Measurements from ENCODE around the gene ZNF862. TPM values are rescaled to one million over a fixed set of nuclear protein-coding genes. Genes with fewer than 3 reads are reported as not detected.
A peak's percentile ranks its signal among the peaks of the same experiment; 100 is the strongest.

Gene ZNF862
- total and polyA plus RNA-seq, 9 donors, result 11.4 to 29.8 (median 22.7) TPM

DNA sequence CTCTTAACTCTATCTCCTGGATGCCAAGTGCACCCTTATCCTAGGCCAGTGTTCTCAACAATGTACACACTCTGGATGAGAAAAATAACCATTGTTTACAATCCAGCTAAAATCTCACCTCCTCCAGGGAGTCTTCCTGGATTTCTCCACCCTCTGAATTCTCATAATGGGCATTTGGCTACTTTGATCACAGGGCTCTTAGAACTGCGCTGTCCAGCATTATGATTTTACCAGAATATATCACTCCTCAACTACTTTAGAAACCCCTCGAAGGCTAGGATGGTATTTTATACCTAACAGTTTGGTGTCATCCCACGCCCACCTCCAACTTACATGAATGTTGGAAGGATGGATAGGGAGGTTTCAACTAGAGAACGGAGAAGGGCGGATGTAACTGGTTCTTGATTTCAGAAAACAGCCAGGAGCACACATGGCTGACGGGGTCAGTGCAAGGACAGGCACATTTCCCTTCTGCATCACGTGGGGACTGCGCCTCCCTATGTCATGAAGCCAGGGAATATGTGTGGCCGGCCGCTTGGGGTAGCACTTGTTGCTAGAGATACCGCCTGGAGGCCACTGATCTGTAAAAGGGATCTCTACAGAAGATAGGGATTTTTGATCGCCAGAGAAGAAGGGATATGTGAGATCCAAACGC is 34.4 kb downstream of the ZNF862 start:
- Histone ChIP-seq H3K36me3 (no peaks in the 10 kb centered on the region), H3K27me3 (no peaks in the 10 kb centered on the region), H3K27ac (peak overlapping the region; percentile 73 to 92), H3K9me3 (no peaks in the 10 kb centered on the region), H3K4me3 (peak overlapping the region; percentile 66), H3K4me1 (ENCODE audit: insufficient read depth) (peaks cover 3% of the 10 kb centered on the region)
- WGBS, 3 donors, result 14 to 18% (median 16%) methylated on average over 13 of the region's 13 CpGs
- intact Hi-C loops (cut with DNase I), result loop anchor here in 1 of 4 donors (5.0 to 10.0 kb wide), 2 partner anchors 495 to 532 kb away; partner anchors contain the start of gene REPIN1
- peak; percentile 59 to 79 (median 72) for DNase-seq
- TF ChIP-seq POLR2A (IDR thresholded peaks at IDR 0.05) (no peak), EP300 (IDR thresholded peaks at IDR 0.05) (no peak)
- TF ChIP-seq, protein P1, sequence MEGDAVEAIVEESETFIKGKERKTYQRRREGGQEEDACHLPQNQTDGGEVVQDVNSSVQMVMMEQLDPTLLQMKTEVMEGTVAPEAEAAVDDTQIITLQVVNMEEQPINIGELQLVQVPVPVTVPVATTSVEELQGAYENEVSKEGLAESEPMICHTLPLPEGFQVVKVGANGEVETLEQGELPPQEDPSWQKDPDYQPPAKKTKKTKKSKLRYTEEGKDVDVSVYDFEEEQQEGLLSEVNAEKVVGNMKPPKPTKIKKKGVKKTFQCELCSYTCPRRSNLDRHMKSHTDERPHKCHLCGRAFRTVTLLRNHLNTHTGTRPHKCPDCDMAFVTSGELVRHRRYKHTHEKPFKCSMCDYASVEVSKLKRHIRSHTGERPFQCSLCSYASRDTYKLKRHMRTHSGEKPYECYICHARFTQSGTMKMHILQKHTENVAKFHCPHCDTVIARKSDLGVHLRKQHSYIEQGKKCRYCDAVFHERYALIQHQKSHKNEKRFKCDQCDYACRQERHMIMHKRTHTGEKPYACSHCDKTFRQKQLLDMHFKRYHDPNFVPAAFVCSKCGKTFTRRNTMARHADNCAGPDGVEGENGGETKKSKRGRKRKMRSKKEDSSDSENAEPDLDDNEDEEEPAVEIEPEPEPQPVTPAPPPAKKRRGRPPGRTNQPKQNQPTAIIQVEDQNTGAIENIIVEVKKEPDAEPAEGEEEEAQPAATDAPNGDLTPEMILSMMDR (IDR thresholded peaks at IDR 0.05), result no peak

DNA sequence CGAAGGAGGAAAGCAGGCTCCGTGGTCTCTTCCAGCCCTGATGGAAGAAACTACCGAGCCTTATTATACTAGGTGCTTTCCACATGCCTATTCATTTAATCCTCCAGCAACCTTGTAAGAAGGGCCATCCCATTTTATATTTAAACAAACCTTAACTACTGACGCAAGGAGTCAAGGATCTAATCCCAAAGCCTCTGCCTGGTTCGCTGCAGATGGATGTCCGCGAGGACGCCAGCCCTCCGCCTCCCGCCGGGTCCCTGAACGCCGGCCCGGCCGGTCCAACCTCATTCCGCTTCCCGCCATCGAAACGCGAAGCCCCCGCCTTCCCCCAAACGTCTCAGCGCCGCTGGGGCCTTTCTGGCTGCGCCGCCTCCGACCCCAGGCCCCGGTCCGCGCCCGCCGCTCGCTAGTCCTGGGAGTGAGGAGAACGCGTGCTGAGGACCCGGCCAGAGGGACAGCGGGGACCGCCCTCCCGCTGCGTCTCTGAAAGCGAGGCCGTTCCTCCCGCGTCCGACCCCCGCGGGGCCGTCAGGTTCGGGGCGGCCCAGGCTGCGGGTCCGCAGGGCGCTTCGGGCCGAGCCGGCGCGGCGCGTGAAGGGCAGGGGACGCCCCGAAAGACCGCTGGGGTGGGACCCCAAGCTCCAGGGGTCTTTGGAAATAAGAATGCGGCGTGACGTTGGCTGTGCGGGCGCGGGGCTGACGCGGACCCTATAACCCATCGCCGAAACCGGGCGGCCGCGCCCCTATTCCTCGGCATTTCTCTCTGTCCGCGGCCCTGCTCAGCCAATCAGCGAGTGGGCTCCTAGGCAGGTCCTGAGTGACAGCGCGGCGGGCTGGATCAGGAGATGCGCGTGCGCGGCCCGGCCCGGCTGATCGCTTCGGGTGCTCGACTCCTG is 35.1 kb downstream of the ZNF862 start, which contains the start of gene ATP6V0E2:
Gene ATP6V0E2 (plus strand): TSS at position 896 of the 896 bp plus-strand sequence. CDS start 97 bp downstream, outside the sequence.
- intact Hi-C loops (cut with DNase I), result loop anchor here in 1 of 4 donors (5.0 to 10.0 kb wide), 2 partner anchors 494 to 531 kb away; partner anchors contain the start of gene REPIN1
- Histone ChIP-seq H3K9me3 (no peaks in the 10 kb centered on the region), H3K4me1 (ENCODE audit: insufficient read depth) (peaks cover 3% of the 10 kb centered on the region), H3K4me3 (peak within 1 kb of the TSS; percentile 66), H3K27ac (peak within 1 kb of the TSS; percentile 73 to 92), H3K36me3 (no peaks in the 10 kb centered on the region), H3K27me3 (no peaks in the 10 kb centered on the region)
- 0 to 1% (median 0%) methylated on average over 71 to 93 of the region's 93 CpGs for WGBS, 3 donors
- DNase-seq, result peak; percentile 92 to 94 (median 93)
- TF ChIP-seq EP300 (IDR thresholded peaks at IDR 0.05) (no peak), POLR2A (IDR thresholded peaks at IDR 0.05) (peak; percentile 55)
- TF ChIP-seq, protein P1 (IDR thresholded peaks at IDR 0.05), result peak in 1 of 3 donors; percentile 14

DNA sequence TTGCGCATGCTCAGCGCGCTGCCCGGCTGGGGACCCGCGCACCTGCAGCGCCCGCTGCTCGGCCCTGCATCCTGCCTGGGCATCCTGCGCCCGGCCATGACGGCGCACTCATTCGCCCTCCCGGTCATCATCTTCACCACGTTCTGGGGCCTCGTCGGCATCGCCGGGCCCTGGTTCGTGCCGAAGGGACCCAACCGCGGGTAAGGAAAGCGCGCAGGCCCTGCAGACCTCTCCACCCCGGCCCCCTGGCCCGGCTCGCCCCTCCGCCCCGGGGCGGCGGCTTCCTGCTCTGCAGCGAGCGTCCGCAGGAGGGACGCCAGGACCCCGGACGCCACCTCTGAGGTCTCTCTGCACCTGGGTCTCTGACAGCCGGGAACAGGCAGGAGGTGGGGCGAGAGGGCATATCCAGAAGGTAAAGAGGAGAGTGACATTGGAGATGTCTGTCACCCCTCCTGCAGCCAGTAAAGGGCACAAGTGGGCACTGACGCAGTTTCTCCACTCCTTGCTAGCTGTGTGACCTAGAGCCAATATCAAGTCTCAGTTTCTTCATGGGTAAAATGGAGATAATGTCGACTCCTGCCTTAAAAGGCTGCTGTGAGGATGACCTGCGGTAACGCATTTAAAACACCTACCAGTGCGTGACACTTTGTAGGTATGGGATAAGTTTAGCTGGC is 35.9 kb downstream of the ZNF862 start:
- Histone ChIP-seq H3K4me1 (ENCODE audit: insufficient read depth) (peaks cover 3% of the 10 kb centered on the region), H3K4me3 (peak overlapping the region; percentile 66), H3K36me3 (no peaks in the 10 kb centered on the region), H3K9me3 (no peaks in the 10 kb centered on the region), H3K27me3 (no peaks in the 10 kb centered on the region), H3K27ac (no peak overlapping the region)
- intact Hi-C loops (cut with DNase I), result loop anchor here in 1 of 4 donors (5.0 to 10.0 kb wide), 2 partner anchors 493 to 531 kb away; partner anchors contain the start of gene REPIN1
- no peak for DNase-seq
- WGBS, 3 donors, result 7 to 11% (median 10%) methylated on average over 31 to 46 of the region's 46 CpGs
- TF ChIP-seq, protein P1 (IDR thresholded peaks at IDR 0.05), result no peak
- no peak for TF ChIP-seq EP300 (IDR thresholded peaks at IDR 0.05)
- no peak for TF ChIP-seq POLR2A (IDR thresholded peaks at IDR 0.05)

DNA sequence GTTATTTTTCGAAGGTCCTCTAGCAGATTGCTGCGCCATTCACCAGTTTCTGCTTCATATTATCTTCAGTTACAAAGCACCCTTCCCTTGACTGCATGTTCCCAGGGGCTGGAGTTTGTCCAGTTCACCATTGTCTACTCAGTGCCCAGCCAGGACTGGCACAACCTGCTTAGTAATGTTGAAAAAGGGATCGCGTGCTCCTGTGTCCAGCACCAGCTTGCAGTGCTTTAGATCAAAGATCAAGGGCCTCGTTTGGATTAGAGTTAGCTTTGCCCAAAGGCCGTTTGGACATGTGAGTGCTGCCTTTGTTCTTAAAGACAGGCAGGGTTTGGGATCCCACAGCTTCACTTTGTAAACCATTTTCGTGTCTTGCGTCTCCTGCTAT is 36.5 kb downstream of the ZNF862 start:
- intact Hi-C loops (cut with DNase I), result loop anchor here in 1 of 4 donors (5.0 to 10.0 kb wide), 2 partner anchors 493 to 530 kb away; partner anchors contain the start of gene REPIN1
- TF ChIP-seq EP300 (IDR thresholded peaks at IDR 0.05) (no peak), POLR2A (IDR thresholded peaks at IDR 0.05) (no peak)
- TF ChIP-seq, protein P1 (IDR thresholded peaks at IDR 0.05), result no peak
- Histone ChIP-seq H3K4me3 (no peak overlapping the region), H3K27me3 (no peaks in the 10 kb centered on the region), H3K4me1 (ENCODE audit: insufficient read depth) (peaks cover 3% of the 10 kb centered on the region), H3K9me3 (no peaks in the 10 kb centered on the region), H3K36me3 (no peaks in the 10 kb centered on the region), H3K27ac (no peak overlapping the region)
- no peak for DNase-seq
- 79 to 87% (median 83%) methylated on average over 8 of the region's 8 CpGs for WGBS, 3 donors
